Hepatocyte (in vitro differentiated cells): ENCODE results near the gene HES5. TPM values are rescaled to one million over a fixed set of nuclear protein-coding genes. Genes with fewer than 3 reads are reported as not detected.

ENCODE experiments used
- DNase-seq: peaks from one replicate; pipeline ENCODE4 v3.0.0-alpha.2; 2016; ENCODE audit warnings: low spot score
- H2AFZ ChIP-seq: fragments of 200-600 bp; sonication (generic); 2 replicates; pipeline ENCODE4 v1.6.0; 2016; ENCODE audit warnings: antibody characterized with exemption, mild to moderate bottlenecking
- H3K27ac ChIP-seq: fragments of 200-600 bp; sonication (generic); 2 replicates; pipeline ENCODE4 v1.5.1; 2016; ENCODE audit warnings: mild to moderate bottlenecking
- H3K27me3 ChIP-seq: fragments of 200-600 bp; sonication (generic); 2 replicates; pipeline ENCODE4 v1.6.1; 2016
- H3K36me3 ChIP-seq: fragments of 200-600 bp; sonication (generic); replicated peaks from 2 replicates; pipeline ENCODE4 v1.5.1; 2016; ENCODE audit warnings: low read depth; ENCODE audit not compliant: insufficient read depth
- H3K4me1 ChIP-seq: fragments of 200-600 bp; sonication (generic); 2 replicates; pipeline ENCODE4 v1.5.1; 2016; ENCODE audit warnings: mild to moderate bottlenecking, moderate library complexity; ENCODE audit not compliant: insufficient read depth
- H3K4me2 ChIP-seq: fragments of 200-600 bp; sonication (generic); 2 replicates; pipeline ENCODE4 v1.6.0; 2016
- H3K4me3 ChIP-seq: fragments of 200-600 bp; sonication (generic); 2 replicates; pipeline ENCODE4 v1.5.1; 2016; ENCODE audit warnings: mild to moderate bottlenecking
- H3K79me2 ChIP-seq: fragments of 200-600 bp; sonication (generic); 2 replicates; pipeline ENCODE4 v1.6.0; 2017; ENCODE audit warnings: mild to moderate bottlenecking
- H3K9me2 ChIP-seq: fragments of 200-600 bp; sonication (generic); replicated peaks from 2 replicates; pipeline ENCODE4 v1.6.0; 2017; ENCODE audit warnings: mild to moderate bottlenecking; ENCODE audit not compliant: insufficient read depth
- H3K9me3 ChIP-seq: fragments of 200-600 bp; sonication (generic); 2 replicates; pipeline ENCODE4 v1.5.1; 2016; ENCODE audit warnings: low read depth, mild to moderate bottlenecking
- H4K20me1 ChIP-seq: fragments of 200-600 bp; sonication (generic); 2 replicates; pipeline ENCODE4 v1.6.0; 2016; ENCODE audit warnings: mild to moderate bottlenecking; ENCODE audit not compliant: insufficient read depth, poor library complexity, severe bottlenecking
- EZH2 ChIP-seq: fragments of 200-600 bp; sonication (generic); IDR thresholded peaks from 2 replicates; pipeline ENCODE4 v1.6.1; 2016; ENCODE audit warnings: antibody characterized with exemption, mild to moderate bottlenecking, borderline replicate concordance
- EZH2phosphoT487 ChIP-seq: fragments of 200-600 bp; sonication (generic); IDR thresholded peaks from one replicate; pipeline ENCODE4 v1.6.1; 2018; ENCODE audit warnings: antibody characterized with exemption, mild to moderate bottlenecking, low read depth, moderate library complexity; ENCODE audit not compliant: unreplicated experiment, severe bottlenecking
- WGBS: methylation state at CpG from one replicate; pipeline ENCODE4 v1.1.6; 2016; ENCODE audit warnings: low lambda C conversion rate; ENCODE audit errors: missing lambda C conversion rate; 5-methylcytosine and 5-hydroxymethylcytosine counted together
- polyA plus RNA-seq: library from polyadenylated mRNA; unstranded; fragments of >200 nt; fragmentation: Nextera tagmentation; extraction: Ambion mirVana; gene quantifications from 2 replicates; pipeline ENCODE4 v1.2.1, GENCODE V29; 2016
- total RNA-seq: library from RNA; depleted of rRNA; stranded (reverse); fragments of >200 nt; gene quantifications from 2 replicates; pipeline ENCODE4 v1.2.3, GENCODE V29; 2014
- TF ChIP-seq, protein P1 (sequence below): fragments of 200-600 bp; sonication (generic); IDR thresholded peaks from 2 replicates; pipeline ENCODE4 v1.5.1; 2016; ENCODE audit warnings: antibody characterized with exemption, mild to moderate bottlenecking; ENCODE audit not compliant: poor library complexity

HES5 gene
- total and polyA plus RNA-seq, 2 experiments from 2014 or later = 1.0 TPM; not detected in 1

DNA sequence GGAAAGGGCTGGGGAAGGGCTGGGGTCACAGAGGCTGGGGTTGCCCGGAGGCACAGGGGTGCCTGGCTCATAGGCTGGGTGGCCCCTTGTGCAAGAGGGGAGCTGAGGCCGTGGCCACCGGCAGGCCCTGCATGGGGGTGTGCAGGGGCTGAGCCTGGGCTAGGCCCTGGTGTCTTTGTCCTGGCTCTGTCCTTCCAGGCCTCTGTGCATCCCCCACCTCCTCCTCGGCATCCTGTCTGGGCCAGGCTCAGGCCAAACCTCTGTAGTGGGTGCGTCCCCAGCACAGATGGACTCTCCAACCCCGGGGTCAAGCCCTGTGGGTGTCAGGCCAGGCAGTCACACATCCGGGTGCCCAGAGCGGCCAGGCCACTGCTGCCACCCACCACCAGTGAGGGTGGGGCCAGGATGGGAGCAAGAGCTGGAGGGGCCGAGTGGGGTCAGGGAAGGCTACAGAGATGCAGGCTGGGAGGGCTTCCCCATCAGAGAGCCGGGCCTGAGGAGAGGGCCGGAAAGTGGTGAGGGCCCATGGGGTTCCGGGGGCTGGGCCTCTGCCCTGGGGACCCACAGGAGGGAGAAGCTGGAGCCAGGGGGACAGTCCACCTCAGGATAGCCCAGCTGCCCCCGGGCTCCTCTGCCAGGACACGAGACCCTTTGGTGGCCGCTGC, 23.0 kb downstream of the HES5 start:
- Histone ChIP-seq H3K79me2 (no peaks in the 10 kb centered on the region), H2AFZ (no peak overlapping the region), H3K9me3 (no peaks in the 10 kb centered on the region), H3K4me2 (no peak overlapping the region), H3K27ac (no peak overlapping the region), H3K4me3 (no peak overlapping the region), H3K4me1 (peaks cover 7% of the 10 kb centered on the region), H3K27me3 (no peaks in the 10 kb centered on the region), H3K36me3 (no peaks in the 10 kb centered on the region), H4K20me1 (no peaks in the 10 kb centered on the region), H3K9me2 (no peaks in the 10 kb centered on the region)
- TF ChIP-seq EZH2 (no peak), EZH2phosphoT487 (no peak)
- TF ChIP-seq, protein P1, sequence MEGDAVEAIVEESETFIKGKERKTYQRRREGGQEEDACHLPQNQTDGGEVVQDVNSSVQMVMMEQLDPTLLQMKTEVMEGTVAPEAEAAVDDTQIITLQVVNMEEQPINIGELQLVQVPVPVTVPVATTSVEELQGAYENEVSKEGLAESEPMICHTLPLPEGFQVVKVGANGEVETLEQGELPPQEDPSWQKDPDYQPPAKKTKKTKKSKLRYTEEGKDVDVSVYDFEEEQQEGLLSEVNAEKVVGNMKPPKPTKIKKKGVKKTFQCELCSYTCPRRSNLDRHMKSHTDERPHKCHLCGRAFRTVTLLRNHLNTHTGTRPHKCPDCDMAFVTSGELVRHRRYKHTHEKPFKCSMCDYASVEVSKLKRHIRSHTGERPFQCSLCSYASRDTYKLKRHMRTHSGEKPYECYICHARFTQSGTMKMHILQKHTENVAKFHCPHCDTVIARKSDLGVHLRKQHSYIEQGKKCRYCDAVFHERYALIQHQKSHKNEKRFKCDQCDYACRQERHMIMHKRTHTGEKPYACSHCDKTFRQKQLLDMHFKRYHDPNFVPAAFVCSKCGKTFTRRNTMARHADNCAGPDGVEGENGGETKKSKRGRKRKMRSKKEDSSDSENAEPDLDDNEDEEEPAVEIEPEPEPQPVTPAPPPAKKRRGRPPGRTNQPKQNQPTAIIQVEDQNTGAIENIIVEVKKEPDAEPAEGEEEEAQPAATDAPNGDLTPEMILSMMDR = no peak
- no peak for DNase-seq
- 64% methylated on average over 15 of the region's 15 CpGs for WGBS

DNA sequence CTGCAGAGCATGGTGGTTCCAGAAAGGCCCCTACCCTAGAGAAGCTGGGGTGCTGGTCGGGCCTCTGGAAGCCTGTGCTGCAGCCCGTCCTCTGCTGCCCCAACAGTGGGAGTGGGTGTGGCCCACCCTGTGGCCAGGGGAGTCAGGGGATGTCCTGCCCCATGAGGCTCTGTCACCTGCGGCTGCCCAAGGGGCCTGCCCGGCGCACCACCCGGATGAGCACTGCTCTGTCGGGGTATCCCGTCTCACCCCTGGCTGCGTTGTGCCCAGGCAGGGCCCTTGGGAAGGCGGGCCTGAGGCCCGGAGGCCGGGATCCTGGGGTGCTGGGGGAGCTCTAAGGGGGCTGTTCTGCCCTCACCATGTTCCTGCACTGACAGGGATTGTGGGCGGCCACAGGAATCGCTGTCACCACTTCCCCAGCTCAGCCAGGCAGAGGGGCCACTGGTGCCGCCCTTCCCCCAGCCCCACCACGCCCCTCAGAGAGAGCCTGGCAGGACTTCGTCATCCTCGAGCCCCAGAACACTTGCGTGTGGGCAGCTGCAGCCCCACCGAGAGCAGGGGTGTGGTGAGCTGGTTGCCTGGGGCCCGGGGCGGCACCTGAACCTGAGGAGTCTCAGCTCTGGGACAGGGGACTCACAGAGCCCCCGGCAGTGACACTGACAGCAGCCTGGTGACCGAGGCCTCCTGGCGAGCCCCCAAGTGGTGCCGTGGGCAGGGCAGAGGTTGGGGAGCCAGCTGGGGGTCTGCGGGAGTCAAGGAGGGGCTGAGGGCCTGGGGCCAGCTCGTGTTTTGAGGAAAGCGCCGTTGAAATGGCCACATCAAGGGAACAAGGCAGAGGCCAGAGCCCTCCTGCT, 23.8 kb downstream of the HES5 start:
- Histone ChIP-seq H2AFZ (no peak overlapping the region), H3K27ac (no peak overlapping the region), H3K9me2 (no peaks in the 10 kb centered on the region), H3K4me3 (no peak overlapping the region), H3K36me3 (no peaks in the 10 kb centered on the region), H4K20me1 (no peaks in the 10 kb centered on the region), H3K27me3 (no peaks in the 10 kb centered on the region), H3K4me2 (no peak overlapping the region), H3K4me1 (peaks cover 7% of the 10 kb centered on the region), H3K79me2 (no peaks in the 10 kb centered on the region), H3K9me3 (no peaks in the 10 kb centered on the region)
- WGBS = 89% methylated on average over 24 of the region's 30 CpGs
- DNase-seq = no peak
- TF ChIP-seq EZH2 (no peak), EZH2phosphoT487 (no peak)
- TF ChIP-seq, protein P1 = no peak

DNA sequence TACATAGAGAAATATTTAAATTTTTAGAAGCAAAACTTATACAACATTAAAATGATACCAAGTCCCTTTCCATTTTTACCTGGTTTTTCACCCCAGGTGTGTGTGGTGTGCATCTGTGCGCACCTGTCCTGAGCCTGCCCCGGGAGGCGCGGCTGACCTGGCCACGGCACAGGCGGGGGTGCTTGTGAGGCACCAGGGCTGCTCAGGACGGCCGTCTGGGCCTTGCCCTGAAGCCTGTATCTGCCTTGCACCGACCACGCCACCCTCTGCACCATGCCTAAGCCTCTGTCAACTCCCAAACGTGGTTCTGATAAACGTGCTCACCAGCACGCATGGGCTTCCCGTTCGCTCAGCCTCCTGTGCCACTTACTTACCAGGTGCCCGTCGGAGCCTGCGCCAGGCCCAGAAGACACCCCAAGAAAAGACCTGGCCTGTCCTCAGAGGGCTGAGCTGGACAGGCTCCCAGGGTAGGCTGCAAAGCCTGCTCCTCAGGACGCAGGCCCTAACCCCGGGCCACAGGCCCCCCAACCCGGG, 24.5 kb downstream of the HES5 start:
- no peaks in the 10 kb centered on the region for H3K9me2 ChIP-seq
- 81% methylated on average over 21 of the region's 21 CpGs for whole genome bisulfite sequencing
- no peak overlapping the region for H2AFZ ChIP-seq
- no peak for DNase-seq
- H3K4me1 ChIP-seq = peaks cover 7% of the 10 kb centered on the region
- H3K9me3 ChIP-seq = no peaks in the 10 kb centered on the region
- H3K36me3 ChIP-seq = no peaks in the 10 kb centered on the region
- no peak overlapping the region for H3K27ac ChIP-seq
- H3K4me3 ChIP-seq = no peak overlapping the region
- no peaks in the 10 kb centered on the region for H3K79me2 ChIP-seq
- no peak for TF ChIP-seq EZH2
- no peak for TF ChIP-seq EZH2phosphoT487
- TF ChIP-seq, protein P1 = no peak
- no peaks in the 10 kb centered on the region for H3K27me3 ChIP-seq
- H3K4me2 ChIP-seq = no peak overlapping the region
- H4K20me1 ChIP-seq = no peaks in the 10 kb centered on the region
